Stomach (tissue), 4 donors: Measurements from ENCODE around the gene ACAD11.

Source experiments
- CTCF ChIP-seq, 7 experiments: fragments of 450-650 bp in 4 of 7; fragments of 200-600 bp in 3 of 7; sonication (generic) in 3 of 7; IDR thresholded peaks; one replicate each; pipeline ENCODE4 v1.5.1; 2016 to 2019; ENCODE audit warnings: antibody characterized with exemption in 7 of 7, control low read depth in 2 of 7, mild to moderate bottlenecking in 1 of 7
- POLR2A ChIP-seq, 4 donors: fragments of 450-650 bp; IDR thresholded peaks; one replicate each; pipeline ENCODE4 v1.6.1; 2016; ENCODE audit warnings: antibody characterized with exemption in 4 of 4, control low read depth in 2 of 4, mild to moderate bottlenecking in 1 of 4, moderate library complexity in 1 of 4

GRCh38 chr3:132623646-132624045 is 36.0 kb downstream of the ACAD11 start:
- TF ChIP-seq CTCF (IDR thresholded peaks at IDR 0.05) (no peak), POLR2A (IDR thresholded peaks at IDR 0.05) (no peak)
